Trophoblast cell (in vitro differentiated cells and primary cell): ENCODE results near the gene KIF26B.

ENCODE experiments used
- DNase-seq, 2 donors: peaks; one replicate each; pipeline ENCODE4 v3.0.0-alpha.2; 2016
- H2AFZ ChIP-seq: 2 replicates; pipeline ENCODE4 v1.6.1; 2013; ENCODE audit warnings: low read length, moderate library complexity, mild to moderate bottlenecking; ENCODE audit not compliant: insufficient read depth, poor library complexity
- H2AK5ac ChIP-seq: 2 replicates; pipeline ENCODE4 v1.6.1; 2013; ENCODE audit warnings: mild to moderate bottlenecking, low read length
- H2BK120ac ChIP-seq: 2 replicates; pipeline ENCODE4 v1.6.1; 2013; ENCODE audit warnings: low read length, mild to moderate bottlenecking, moderate library complexity; ENCODE audit not compliant: insufficient read depth, poor library complexity
- H2BK12ac ChIP-seq: 2 replicates; pipeline ENCODE4 v1.6.1; 2013; ENCODE audit warnings: mild to moderate bottlenecking, low read length, moderate library complexity
- H2BK5ac ChIP-seq: 2 replicates; pipeline ENCODE4 v1.6.1; 2013; ENCODE audit warnings: low read length, low read depth, moderate library complexity, mild to moderate bottlenecking; ENCODE audit not compliant: poor library complexity
- H3K14ac ChIP-seq: 2 replicates; pipeline ENCODE4 v1.6.1; 2013; ENCODE audit warnings: mild to moderate bottlenecking, low read length
- H3K18ac ChIP-seq: 2 replicates; pipeline ENCODE4 v1.6.1; 2013; ENCODE audit warnings: mild to moderate bottlenecking, low read length
- H3K23ac ChIP-seq: 2 replicates; pipeline ENCODE4 v1.6.1; 2013; ENCODE audit warnings: low read length
- H3K27ac ChIP-seq: 2 replicates; pipeline ENCODE4 v1.5.1; 2013; ENCODE audit warnings: low read depth, mild to moderate bottlenecking, inconsistent platforms, low read length, moderate library complexity
- H3K27me3 ChIP-seq: 2 replicates; pipeline ENCODE4 v1.6.1; 2013; ENCODE audit warnings: inconsistent platforms, mild to moderate bottlenecking, low read length, moderate library complexity; ENCODE audit not compliant: insufficient read depth
- H3K36me3 ChIP-seq, 2 experiments: 1 replicate in 1 of 2; 2 replicates in 1 of 2; pipeline ENCODE4 v1.6.1; 2013; ENCODE audit warnings: low read length in 2 of 2, mild to moderate bottlenecking in 2 of 2, moderate library complexity in 1 of 2; ENCODE audit not compliant: insufficient read depth in 2 of 2, control insufficient read depth in 1 of 2
- H3K4ac ChIP-seq: 2 replicates; pipeline ENCODE4 v1.6.1; 2013; ENCODE audit warnings: low read depth, mild to moderate bottlenecking, low read length, moderate library complexity
- H3K4me1 ChIP-seq, 2 experiments: 1 replicate in 1 of 2; 2 replicates in 1 of 2; pipeline ENCODE4 v1.6.1; 2013; ENCODE audit warnings: low read length in 2 of 2, mild to moderate bottlenecking in 2 of 2, moderate library complexity in 1 of 2; ENCODE audit not compliant: insufficient read depth in 2 of 2, control insufficient read depth in 1 of 2
- H3K4me2 ChIP-seq: 2 replicates; pipeline ENCODE4 v1.6.1; 2013; ENCODE audit warnings: inconsistent platforms, mild to moderate bottlenecking, low read length, moderate library complexity
- H3K4me3 ChIP-seq: 2 replicates; pipeline ENCODE4 v1.5.1; 2013; ENCODE audit warnings: mild to moderate bottlenecking, low read depth, low read length, inconsistent platforms
- H3K79me1 ChIP-seq: one replicate; pipeline ENCODE4 v1.6.1; 2013; ENCODE audit warnings: low read length
- H3K79me2 ChIP-seq: 2 replicates; pipeline ENCODE4 v1.6.1; 2013; ENCODE audit warnings: low read length, mild to moderate bottlenecking; ENCODE audit not compliant: control insufficient read depth, insufficient read depth, poor library complexity
- H3K9ac ChIP-seq: 2 replicates; pipeline ENCODE4 v1.6.1; 2013; ENCODE audit warnings: mild to moderate bottlenecking, low read length
- H3K9me3 ChIP-seq: 2 replicates; pipeline ENCODE4 v1.6.1; 2013; ENCODE audit warnings: low read depth, mild to moderate bottlenecking, control low read depth, inconsistent platforms, low read length; ENCODE audit not compliant: insufficient read depth
- H4K12ac ChIP-seq: 2 replicates; pipeline ENCODE4 v1.6.1; 2013; ENCODE audit warnings: low read depth, mild to moderate bottlenecking, low read length, moderate library complexity
- H4K8ac ChIP-seq: 2 replicates; pipeline ENCODE4 v1.6.1; 2013; ENCODE audit warnings: low read depth, mild to moderate bottlenecking, low read length, moderate library complexity
- H4K91ac ChIP-seq: one replicate; pipeline ENCODE4 v1.6.1; 2013; ENCODE audit warnings: low read depth, mild to moderate bottlenecking, low read length, moderate library complexity
- WGBS: extraction: QIAGEN DNeasy Blood & Tissue Kit; methylation state at CpG from one replicate; pipeline ENCODE4 v1.1.7; 2013; ENCODE audit warnings: missing lambda C conversion rate; ENCODE audit not compliant: insufficient read length, insufficient coverage; ENCODE audit errors: extremely low coverage; 5-methylcytosine and 5-hydroxymethylcytosine counted together

Gene KIF26B

GRCh38 chr1:245260110-245260882 is 105.5 kb downstream of the KIF26B start:
- H2BK120ac ChIP-seq = no peak overlapping the region
- H3K36me3 ChIP-seq = peaks cover 6 to 7% of the 10 kb centered on the region in 2 experiments
- peaks cover 3 to 4% of the 10 kb centered on the region in 2 experiments for H3K4me1 ChIP-seq
- no peak overlapping the region for H3K14ac ChIP-seq
- H4K12ac ChIP-seq = no peak overlapping the region
- no peak overlapping the region for H3K4me2 ChIP-seq
- H2AFZ ChIP-seq = no peak overlapping the region
- H3K27ac ChIP-seq = no peak overlapping the region
- H4K8ac ChIP-seq = no peak overlapping the region
- WGBS = no CpG with 5 or more reads among the region's 6 CpGs
- no peaks in the 10 kb centered on the region for H3K27me3 ChIP-seq
- H3K18ac ChIP-seq = no peak overlapping the region
- no peak for DNase-seq
- H2AK5ac ChIP-seq = no peak overlapping the region
- no peaks in the 10 kb centered on the region for H3K79me1 ChIP-seq
- H3K4me3 ChIP-seq = no peak overlapping the region
- H2BK5ac ChIP-seq = no peak overlapping the region
- no peak overlapping the region for H2BK12ac ChIP-seq
- H3K79me2 ChIP-seq = no peaks in the 10 kb centered on the region
- H3K9me3 ChIP-seq = no peaks in the 10 kb centered on the region
- no peak overlapping the region for H4K91ac ChIP-seq
- H3K4ac ChIP-seq = no peak overlapping the region
- H3K23ac ChIP-seq = no peak overlapping the region
- no peak overlapping the region for H3K9ac ChIP-seq

GRCh38 chr1:245260883-245261282 is 106.1 kb downstream of the KIF26B start:
- Histone ChIP-seq H2BK120ac (no peak overlapping the region), H3K79me1 (no peaks in the 10 kb centered on the region), H3K4ac (no peak overlapping the region), H4K12ac (no peak overlapping the region), H3K4me3 (no peak overlapping the region), H2BK5ac (no peak overlapping the region), H2AFZ (no peak overlapping the region), H3K27me3 (no peaks in the 10 kb centered on the region), H3K23ac (no peak overlapping the region), H2BK12ac (no peak overlapping the region), H4K8ac (no peak overlapping the region), H3K4me1 (peaks cover 3 to 4% of the 10 kb centered on the region in 2 experiments), H4K91ac (no peak overlapping the region), H3K9ac (no peak overlapping the region), H3K18ac (no peak overlapping the region), H3K9me3 (no peaks in the 10 kb centered on the region), H3K27ac (no peak overlapping the region), H3K4me2 (no peak overlapping the region), H3K14ac (no peak overlapping the region), H2AK5ac (no peak overlapping the region), H3K36me3 (peaks cover 6 to 7% of the 10 kb centered on the region in 2 experiments), H3K79me2 (no peaks in the 10 kb centered on the region)
- no peak for DNase-seq
- no CpG with 5 or more reads among the region's 5 CpGs for WGBS

GRCh38 chr1:245261786-245262185 is 107.0 kb downstream of the KIF26B start:
- no CpG with 5 or more reads among the region's 7 CpGs for WGBS
- Histone ChIP-seq H3K4me2 (no peak overlapping the region), H3K23ac (no peak overlapping the region), H4K91ac (no peak overlapping the region), H3K9me3 (no peaks in the 10 kb centered on the region), H3K79me2 (no peaks in the 10 kb centered on the region), H3K79me1 (no peaks in the 10 kb centered on the region), H4K8ac (no peak overlapping the region), H4K12ac (no peak overlapping the region), H2BK5ac (no peak overlapping the region), H3K4ac (no peak overlapping the region), H3K27me3 (no peaks in the 10 kb centered on the region), H3K4me3 (no peak overlapping the region), H2AFZ (no peak overlapping the region), H3K9ac (no peak overlapping the region), H3K4me1 (peaks cover 3 to 4% of the 10 kb centered on the region in 2 experiments), H2AK5ac (no peak overlapping the region), H3K14ac (no peak overlapping the region), H2BK12ac (no peak overlapping the region), H3K36me3 (peaks cover 2 to 4% of the 10 kb centered on the region in 2 experiments), H2BK120ac (no peak overlapping the region), H3K27ac (no peak overlapping the region), H3K18ac (no peak overlapping the region)
- peak in 1 of 2 donors; percentile 28 for DNase-seq

DNA sequence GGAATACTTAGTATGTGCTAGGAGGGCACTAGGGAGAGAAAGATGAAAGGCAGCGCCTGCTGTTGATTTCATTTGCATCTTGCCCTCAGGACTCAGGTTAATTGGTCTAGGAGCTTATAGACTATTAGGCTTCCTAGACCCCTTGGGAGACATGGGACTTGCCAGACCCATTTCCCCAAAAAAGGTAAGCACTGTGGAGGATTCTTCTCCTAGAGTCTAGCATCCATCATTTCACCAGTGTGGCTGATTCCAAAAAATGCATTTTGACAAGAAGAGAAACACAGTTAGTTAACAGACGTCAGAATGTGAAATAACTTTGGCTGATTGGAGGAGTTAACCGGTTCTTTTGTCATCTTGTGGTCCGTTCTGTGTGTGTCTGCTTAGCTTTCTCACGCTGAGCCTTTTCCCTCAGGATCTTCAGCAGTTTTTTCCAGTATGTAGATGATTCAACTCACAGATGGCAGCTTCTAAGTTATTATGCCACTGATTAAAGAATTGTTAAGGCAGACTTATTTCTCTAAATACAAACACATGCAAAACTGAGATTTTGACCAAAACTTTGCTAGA is 108.8 kb downstream of the KIF26B start:
- H3K14ac ChIP-seq = no peak overlapping the region

More for the DNA sequence above, 108.8 kb downstream of the KIF26B start:
- no peak overlapping the region for H3K4me3 ChIP-seq
- no peak overlapping the region for H4K8ac ChIP-seq
- H2AFZ ChIP-seq = no peak overlapping the region
- no CpG with 5 or more reads among the region's 5 CpGs for WGBS
- no peak overlapping the region for H3K9ac ChIP-seq
- no peak overlapping the region for H3K27ac ChIP-seq
- no peak overlapping the region for H2AK5ac ChIP-seq
- peaks cover 3 to 4% of the 10 kb centered on the region in 2 experiments for H3K4me1 ChIP-seq
- H2BK5ac ChIP-seq = no peak overlapping the region
- H3K27me3 ChIP-seq = no peaks in the 10 kb centered on the region
- H2BK12ac ChIP-seq = no peak overlapping the region
- H3K23ac ChIP-seq = no peak overlapping the region
- H3K4me2 ChIP-seq = no peak overlapping the region
- no peaks in the 10 kb centered on the region for H3K79me1 ChIP-seq
- no peak overlapping the region for H3K4ac ChIP-seq
- H3K36me3 ChIP-seq = no peaks in the 10 kb centered on the region
- H2BK120ac ChIP-seq = no peak overlapping the region
- H3K18ac ChIP-seq = no peak overlapping the region
- no peaks in the 10 kb centered on the region for H3K79me2 ChIP-seq
- H3K9me3 ChIP-seq = no peaks in the 10 kb centered on the region
- DNase-seq = no peak
- H4K12ac ChIP-seq = no peak overlapping the region
- H4K91ac ChIP-seq = no peak overlapping the region
